Adrenal gland (tissue), 5 donors: ENCODE data around the gene RETREG1.

Source experiments
- CTCF ChIP-seq, 6 experiments: fragments of 450-650 bp in 4 of 6; fragments of 200-600 bp in 2 of 6; sonication (generic) in 1 of 6; IDR thresholded peaks; 1 replicate in 5 of 6; 2 replicates in 1 of 6; pipeline versions ENCODE4 v1.5.1 to v1.8.0; 2016 to 2021; ENCODE audit warnings: antibody characterized with exemption in 6 of 6, mild to moderate bottlenecking in 2 of 6, moderate library complexity in 1 of 6
- POLR2A ChIP-seq, 2 donors: fragments of 450-650 bp; IDR thresholded peaks; one replicate each; pipeline ENCODE4 v1.6.1; 2017; ENCODE audit warnings: antibody characterized with exemption in 2 of 2, mild to moderate bottlenecking in 2 of 2, moderate library complexity in 1 of 2
- donor health status: DM: no; HTN: no; CAD: no.

GRCh38 chr5:16596581-16596940, 20.2 kb downstream of the RETREG1 start:
- TF ChIP-seq CTCF (IDR thresholded peaks at IDR 0.05) = no peak
- no peak for TF ChIP-seq POLR2A (IDR thresholded peaks at IDR 0.05)
